Large intestine (tissue), 3 donors: Measurements from ENCODE around the gene SYVN1. TPM values are rescaled to one million over a fixed set of nuclear protein-coding genes. Genes with fewer than 3 reads are reported as not detected.
"Not testable (repeated sequence)": the region's sequence is repeated elsewhere in the genome, so short reads cannot be mapped to it uniquely, and the experiment has no call there.

ENCODE experiments used
- DNase-seq, 2 donors: peaks; one replicate each; pipeline versions ENCODE4 v3.0.0 to v3.0.0-alpha.2; 2013
- H3K27ac ChIP-seq: one replicate; pipeline ENCODE4 v1.5.1; 2013; ENCODE audit warnings: low read length
- H3K27me3 ChIP-seq: 2 replicates; pipeline ENCODE4 v1.6.1; 2013; ENCODE audit warnings: low read length; ENCODE audit not compliant: control insufficient read depth, insufficient read depth
- H3K36me3 ChIP-seq: 2 replicates; pipeline ENCODE4 v1.6.1; 2013; ENCODE audit warnings: low read length; ENCODE audit not compliant: control insufficient read depth, insufficient read depth
- H3K4me1 ChIP-seq: one replicate; pipeline ENCODE4 v1.6.1; 2013; ENCODE audit warnings: low read length; ENCODE audit not compliant: control insufficient read depth, insufficient read depth
- H3K4me3 ChIP-seq: one replicate; pipeline ENCODE4 v1.5.1; 2013; ENCODE audit warnings: low read length
- H3K9me3 ChIP-seq: one replicate; pipeline ENCODE4 v1.6.1; 2013; ENCODE audit warnings: mild to moderate bottlenecking, low read depth, low read length, moderate library complexity; ENCODE audit not compliant: control insufficient read depth
- WGBS: methylation state at CpG from one replicate; pipeline ENCODE4 v1.1.5; 2013; ENCODE audit warnings: low lambda C conversion rate; ENCODE audit not compliant: insufficient coverage; 5-methylcytosine and 5-hydroxymethylcytosine counted together
- polyA plus RNA-seq: library from polyadenylated mRNA; unstranded; fragments of 120-200 nt; gene quantifications from one replicate; pipeline ENCODE4 v1.2.1, GENCODE V29; 2013

SYVN1 gene
- polyA plus RNA-seq, 1 donor: 37.9 TPM

DNA sequence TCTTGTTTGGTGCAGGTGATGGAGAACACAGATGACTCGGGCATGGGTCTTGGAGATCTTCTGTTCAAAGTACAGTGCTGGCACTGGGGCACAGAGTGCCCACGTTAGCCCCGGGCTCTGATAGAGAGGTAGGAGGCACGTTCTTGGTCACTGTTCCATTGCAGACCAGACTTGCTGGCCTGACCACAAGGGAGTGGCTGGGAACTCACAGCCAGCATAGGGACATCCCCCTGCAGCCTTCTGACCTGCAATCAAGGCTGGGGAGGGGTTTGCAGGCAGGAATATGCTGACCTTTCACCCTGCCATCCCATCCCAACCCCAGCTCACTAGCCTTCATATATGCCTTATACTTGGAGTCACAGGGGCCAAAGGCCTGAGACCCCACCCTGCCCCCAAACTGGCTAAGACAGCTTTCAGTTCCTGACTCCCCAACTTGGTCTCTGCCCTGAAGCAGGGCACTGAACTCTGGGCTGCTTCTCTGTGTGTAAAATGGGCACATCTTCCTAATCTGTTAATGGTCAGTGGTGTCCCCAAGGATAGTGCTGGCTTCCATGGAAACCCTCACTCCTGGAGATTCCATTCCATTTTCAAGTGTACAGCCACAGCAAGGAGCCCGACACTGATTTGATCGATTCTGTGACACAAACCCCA is 7.6 kb downstream of the SYVN1 start:
- DNase-seq: no peak
- no peak overlapping the region for H3K27ac ChIP-seq
- no peaks in the 10 kb centered on the region for H3K27me3 ChIP-seq
- H3K36me3 ChIP-seq: peaks cover 74% of the 10 kb centered on the region
- H3K9me3 ChIP-seq: no peaks in the 10 kb centered on the region
- H3K4me1 ChIP-seq: peaks cover 6% of the 10 kb centered on the region
- no CpG with 5 or more reads among the region's 6 CpGs for WGBS
- H3K4me3 ChIP-seq: no peak overlapping the region

DNA sequence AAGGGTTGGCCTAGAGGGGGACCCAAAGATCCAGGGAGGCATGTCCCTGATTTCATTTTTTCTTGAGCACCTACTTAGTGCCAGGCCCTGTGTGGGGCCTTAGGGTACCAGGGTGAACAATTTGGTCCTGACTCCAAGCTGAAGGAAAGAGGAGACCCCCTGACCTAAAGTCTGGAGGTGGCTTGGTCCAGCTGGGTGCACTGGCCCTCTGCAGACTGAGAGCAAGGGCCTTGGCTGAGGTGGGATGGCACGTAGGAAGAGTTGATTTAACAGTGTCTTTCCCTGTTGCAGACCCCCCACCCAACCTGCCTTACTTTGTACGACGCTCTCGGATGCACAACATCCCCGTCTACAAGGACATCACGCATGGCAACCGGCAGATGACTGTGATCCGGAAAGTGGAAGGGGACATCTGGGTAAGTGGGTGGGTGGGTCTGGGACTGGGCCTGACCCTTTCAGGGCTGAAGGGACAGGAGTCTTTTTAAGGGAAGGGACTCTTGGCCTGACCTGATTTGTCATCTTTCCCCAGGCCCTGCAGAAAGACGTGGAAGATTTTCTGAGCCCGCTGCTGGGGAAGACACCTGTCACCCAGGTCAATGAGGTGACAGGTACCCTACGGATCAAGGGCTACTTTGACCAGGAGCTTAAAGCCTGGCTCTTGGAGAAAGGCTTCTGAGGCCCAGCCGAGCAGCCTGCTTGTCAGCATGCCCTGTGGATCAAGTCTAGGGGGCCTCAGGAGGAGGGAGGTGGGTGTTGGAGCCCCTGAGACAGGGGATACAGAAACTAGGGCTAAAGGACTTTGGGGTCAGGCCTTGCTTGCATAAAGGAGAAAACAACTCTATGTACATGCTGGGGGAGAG is 8.9 kb downstream of the SYVN1 start:
- peaks cover 69% of the 10 kb centered on the region for H3K36me3 ChIP-seq
- H3K27me3 ChIP-seq: no peaks in the 10 kb centered on the region
- WGBS: no CpG with 5 or more reads among the region's 12 CpGs
- H3K4me1 ChIP-seq: peaks cover 16% of the 10 kb centered on the region
- H3K4me3 ChIP-seq: no peak overlapping the region
- no peak for DNase-seq
- no peak overlapping the region for H3K27ac ChIP-seq
- no peaks in the 10 kb centered on the region for H3K9me3 ChIP-seq

GRCh38 chr11:65124480-65125196 is 9.7 kb downstream of the SYVN1 start:
- WGBS: no CpG with 5 or more reads among the region's 5 CpGs

GRCh38 chr11:65121865-65122696 is 12.2 kb downstream of the SYVN1 start, which contains the start of the genes FAU and MRPL49:
TSS of gene FAU (minus strand) at chr11:65122134. CDS start at chr11:65121813, 321 bp downstream.
TSS of gene MRPL49 (plus strand) at chr11:65122321. CDS start at chr11:65122347, 26 bp downstream.
- H3K4me1 ChIP-seq: peaks cover 27% of the 10 kb centered on the region
- H3K9me3 ChIP-seq: no peaks in the 10 kb centered on the region
- peak; percentile 99 for DNase-seq
- H3K36me3 ChIP-seq: peaks cover 60% of the 10 kb centered on the region
- H3K27ac ChIP-seq: peak within 1 kb of the TSS; percentile 92
- H3K27me3 ChIP-seq: no peaks in the 10 kb centered on the region
- WGBS: 0% methylated on average over 1 of the region's 64 CpGs
- peak within 1 kb of the TSS; percentile 88 for H3K4me3 ChIP-seq

More at GRCh38 chr11:65124480-65125196, 9.7 kb downstream of the SYVN1 start:
- Histone ChIP-seq H3K4me3 (no peak overlapping the region), H3K27ac (no peak overlapping the region), H3K4me1 (peaks cover 20% of the 10 kb centered on the region), H3K36me3 (peaks cover 69% of the 10 kb centered on the region), H3K27me3 (no peaks in the 10 kb centered on the region), H3K9me3 (no peaks in the 10 kb centered on the region)
- no peak for DNase-seq

DNA sequence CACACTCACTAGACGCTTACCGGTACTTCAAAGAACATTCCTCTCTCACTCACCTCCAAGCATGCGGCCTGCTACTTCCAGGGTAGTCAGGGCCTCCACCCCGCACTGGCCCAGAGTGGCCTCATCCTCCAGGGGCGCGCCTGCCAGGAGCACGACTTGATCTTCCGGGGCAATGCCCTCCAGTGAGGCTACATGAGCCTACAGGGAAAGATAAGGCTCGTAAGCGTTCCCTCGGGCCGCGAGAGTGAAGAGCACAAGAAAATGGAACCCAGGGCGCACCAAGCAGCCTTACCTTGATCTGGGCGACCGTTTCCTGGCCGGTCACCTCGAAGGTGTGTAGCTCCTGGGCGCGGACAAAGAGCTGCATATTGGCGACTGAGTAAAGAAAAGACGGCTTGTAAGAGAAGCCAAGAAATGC is 12.9 kb downstream of the SYVN1 start:
- H3K4me1 ChIP-seq: peaks cover 30% of the 10 kb centered on the region

GRCh38 chr11:65120831-65121230 is 13.5 kb downstream of the SYVN1 start:
- Histone ChIP-seq H3K36me3 (peaks cover 52% of the 10 kb centered on the region), H3K27ac (peak overlapping the region; percentile 92), H3K4me3 (peak overlapping the region; percentile 88), H3K27me3 (no peaks in the 10 kb centered on the region), H3K9me3 (no peaks in the 10 kb centered on the region), H3K4me1 (peaks cover 37% of the 10 kb centered on the region)
- WGBS: no CpG with 5 or more reads among the region's 3 CpGs
- DNase-seq: no peak

More for the DNA sequence above, 12.9 kb downstream of the SYVN1 start:
- Histone ChIP-seq H3K27ac (peak overlapping the region; percentile 92), H3K36me3 (peaks cover 54% of the 10 kb centered on the region), H3K27me3 (no peaks in the 10 kb centered on the region), H3K9me3 (no peaks in the 10 kb centered on the region), H3K4me3 (peak overlapping the region; percentile 88)
- no CpG with 5 or more reads among the region's 22 CpGs for WGBS
- peak; percentile 83 to 87 for DNase-seq

- Histone ChIP-seq H3K9me3 (no peaks in the 10 kb centered on the region), H3K4me1 (peaks cover 37% of the 10 kb centered on the region), H3K36me3 (peaks cover 46% of the 10 kb centered on the region), H3K4me3 (no peak overlapping the region), H3K27ac (no peak overlapping the region), H3K27me3 (no peaks in the 10 kb centered on the region)
- peak in 1 of 2 donors; percentile 28 for DNase-seq
These were observed 14.7 kb downstream of the SYVN1 start for GRCh38 chr11:65119670-65119995.

- H3K36me3 ChIP-seq: peaks cover 41% of the 10 kb centered on the region
- DNase-seq, H3K4me3 ChIP-seq, H3K27ac ChIP-seq, H3K27me3 ChIP-seq, H3K9me3 ChIP-seq: not testable (repeated sequence)
- peaks cover 37% of the 10 kb centered on the region for H3K4me1 ChIP-seq
- 100% methylated on average over 3 of the region's 18 CpGs for WGBS
These were observed 15.2 kb downstream of the SYVN1 start for GRCh38 chr11:65118891-65119669.

- H3K36me3 ChIP-seq: peaks cover 41% of the 10 kb centered on the region
- WGBS: no CpG with 5 or more reads among the region's 18 CpGs
- H3K4me3 ChIP-seq: no peak overlapping the region
- H3K27ac ChIP-seq: peak overlapping the region; percentile 53
- no peaks in the 10 kb centered on the region for H3K9me3 ChIP-seq
- H3K4me1 ChIP-seq: peaks cover 43% of the 10 kb centered on the region
- no peaks in the 10 kb centered on the region for H3K27me3 ChIP-seq
- DNase-seq: no peak
These were observed 16.1 kb downstream of the SYVN1 start for GRCh38 chr11:65118097-65118837.
